ENCODE measurements around the gene POLR2E.

DNA sequence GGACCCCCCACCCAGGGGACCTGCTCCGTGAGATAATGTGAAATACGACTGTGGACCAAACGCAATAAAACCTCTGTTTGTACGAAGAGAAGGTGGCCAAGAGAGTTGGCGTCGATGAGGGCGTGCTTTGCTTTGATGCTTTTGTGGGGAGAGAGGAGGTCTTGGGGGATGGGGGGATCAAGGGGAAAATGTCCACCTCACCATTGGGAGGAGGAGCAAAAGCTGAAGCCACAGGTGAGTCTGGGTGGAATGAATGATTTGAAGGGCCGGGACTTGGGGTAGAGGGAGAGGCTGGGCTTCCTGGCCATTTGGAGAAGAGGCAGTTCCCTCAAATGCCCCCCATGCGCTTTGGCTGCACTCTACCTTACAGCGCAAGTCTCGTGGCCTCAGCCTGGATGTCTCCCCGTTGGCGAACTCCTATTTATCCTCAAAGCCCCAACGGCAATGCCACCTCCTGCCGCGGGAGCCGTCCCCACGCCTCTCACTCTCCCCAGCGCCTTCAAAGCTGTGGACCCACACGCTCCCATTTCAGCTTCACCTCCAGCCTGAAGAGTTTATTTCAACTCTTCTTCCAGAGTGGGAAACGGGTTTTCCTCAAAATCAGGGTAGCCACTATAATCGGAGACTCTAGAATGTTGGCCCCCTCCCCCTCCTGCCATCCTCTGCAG, 56.1 kb downstream of the POLR2E start:
- TF ChIP-seq, protein P1, sequence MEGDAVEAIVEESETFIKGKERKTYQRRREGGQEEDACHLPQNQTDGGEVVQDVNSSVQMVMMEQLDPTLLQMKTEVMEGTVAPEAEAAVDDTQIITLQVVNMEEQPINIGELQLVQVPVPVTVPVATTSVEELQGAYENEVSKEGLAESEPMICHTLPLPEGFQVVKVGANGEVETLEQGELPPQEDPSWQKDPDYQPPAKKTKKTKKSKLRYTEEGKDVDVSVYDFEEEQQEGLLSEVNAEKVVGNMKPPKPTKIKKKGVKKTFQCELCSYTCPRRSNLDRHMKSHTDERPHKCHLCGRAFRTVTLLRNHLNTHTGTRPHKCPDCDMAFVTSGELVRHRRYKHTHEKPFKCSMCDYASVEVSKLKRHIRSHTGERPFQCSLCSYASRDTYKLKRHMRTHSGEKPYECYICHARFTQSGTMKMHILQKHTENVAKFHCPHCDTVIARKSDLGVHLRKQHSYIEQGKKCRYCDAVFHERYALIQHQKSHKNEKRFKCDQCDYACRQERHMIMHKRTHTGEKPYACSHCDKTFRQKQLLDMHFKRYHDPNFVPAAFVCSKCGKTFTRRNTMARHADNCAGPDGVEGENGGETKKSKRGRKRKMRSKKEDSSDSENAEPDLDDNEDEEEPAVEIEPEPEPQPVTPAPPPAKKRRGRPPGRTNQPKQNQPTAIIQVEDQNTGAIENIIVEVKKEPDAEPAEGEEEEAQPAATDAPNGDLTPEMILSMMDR (conservative IDR thresholded peaks at IDR 0.05) = no peak
- no peak for TF ChIP-seq EZH2 (IDR thresholded peaks at IDR 0.05; ENCODE audit: low read depth)
